ENCODE measurements around the gene MGLL. TPM values are rescaled to one million over a fixed set of nuclear protein-coding genes. Genes with fewer than 3 reads are reported as not detected.

The MGLL gene
- total RNA-seq, 1 experiment from 2014 or later = 6.8 TPM

- no peak for TF ChIP-seq ZBTB33 (IDR thresholded peaks at IDR 0.05; ENCODE audit: extremely low read depth, insufficient replicate concordance, low read length)
- no peak for TF ChIP-seq MAX (IDR thresholded peaks at IDR 0.05)
- no peak for TF ChIP-seq SRF (IDR thresholded peaks at IDR 0.05; ENCODE audit: low read depth)
Observed at GRCh38 chr3:127774647-127775046, 47.7 kb downstream of the MGLL start (continued).

- BruUV-seq (replicated peaks) = no TSS peak
- H3K9me3 ChIP-seq (ENCODE audit: control insufficient read depth in 1 of 2, insufficient read depth in 1 of 2, low read depth in 1 of 2, low read length in 2 of 2) = no peaks in the 10 kb centered on the region
- no peaks in the 10 kb centered on the region for H3K36me3 ChIP-seq (ENCODE audit: control insufficient read depth in 1 of 2, insufficient read depth in 2 of 2, low read length in 2 of 2)
- H3K79me2 ChIP-seq (ENCODE audit: insufficient read depth, low read length) = no peaks in the 10 kb centered on the region
- no peak for DNase-seq (ENCODE audit: low read depth, low spot score)
- POLR2A ChIA-PET = no interaction called here
- ATAC-seq = no peak
- no peak overlapping the region for H2AFZ ChIP-seq (ENCODE audit: low read depth, low read length, poor library complexity, severe bottlenecking)
- no peak overlapping the region for H3K9ac ChIP-seq (ENCODE audit: low read length)
- no peak overlapping the region for H3K4me2 ChIP-seq (ENCODE audit: low read length)
- H3K4me1 ChIP-seq (ENCODE audit: control insufficient read depth in 1 of 2, insufficient read depth in 2 of 2, low read length in 2 of 2) = peaks cover under 1 to 22% of the 10 kb centered on the region in 2 experiments
- CTCF ChIA-PET = no interaction called here
- RAD21 ChIA-PET (ENCODE audit: low non-redundant PET in 1 of 2, low total read pairs in 2 of 2, uncharacterized antibody in 2 of 2, unreplicated experiment in 2 of 2) = no interaction called here
- intact Hi-C loops (cut with micrococcal nuclease) = no loop called here
- no peaks in the 10 kb centered on the region for H3K27me3 ChIP-seq (ENCODE audit: insufficient read depth, low read length)
- no peaks in the 10 kb centered on the region for H4K20me1 ChIP-seq (ENCODE audit: insufficient read depth)
- no peak overlapping the region for H3K27ac ChIP-seq (ENCODE audit: low read depth, low read length)
- H3K4me3 ChIP-seq (replicated peaks in 1 of 2; ENCODE audit: low read depth in 1 of 2, low read length in 2 of 2) = no peak overlapping the region
- H3K9me2 ChIP-seq (ENCODE audit: insufficient read depth) = no peaks in the 10 kb centered on the region
- no peak for TF ChIP-seq POLR2AphosphoS5 (IDR thresholded peaks at IDR 0.05; ENCODE audit: low read depth, low read length)
- no peak for TF ChIP-seq ELF1 (IDR thresholded peaks at IDR 0.05; ENCODE audit: borderline replicate concordance, low read depth)
- no peak for TF ChIP-seq SIN3A (IDR thresholded peaks at IDR 0.05; ENCODE audit: low read depth)
- TF ChIP-seq TCF7L2 (IDR thresholded peaks at IDR 0.05; ENCODE audit: borderline replicate concordance, extremely low read depth, insufficient read depth, insufficient read length) = no peak
- no peak for TF ChIP-seq EZH2phosphoT487 (IDR thresholded peaks at IDR 0.05; ENCODE audit: borderline replicate concordance)
- no peak for TF ChIP-seq JUND (IDR thresholded peaks at IDR 0.05)
- no peak for TF ChIP-seq REST (IDR thresholded peaks at IDR 0.05; ENCODE audit: low read depth)
- TF ChIP-seq EGR1 (IDR thresholded peaks at IDR 0.05; ENCODE audit: low read depth) = no peak
- TF ChIP-seq EZH2 (IDR thresholded peaks at IDR 0.05) = no peak
- no peak for TF ChIP-seq YY1 (IDR thresholded peaks at IDR 0.05; ENCODE audit: extremely low read depth, insufficient replicate concordance, low read depth, low read length)
- TF ChIP-seq POLR2A (IDR thresholded peaks at IDR 0.05; ENCODE audit: borderline replicate concordance, extremely low read depth, insufficient read depth, insufficient read length) = no peak
- no peak for TF ChIP-seq CTCF (IDR thresholded peaks at IDR 0.05 in 2 of 3, conservative IDR thresholded peaks at IDR 0.05 in 1 of 3; ENCODE audit: borderline replicate concordance in 1 of 3, insufficient read depth in 1 of 3, low read depth in 2 of 3, low read length in 2 of 3)
Observed at GRCh38 chr3:127773752-127774395, 48.4 kb downstream of the MGLL start.
